KBM-7 (cell line): ENCODE data around the gene SH3BGR.

Experiments
- DNase-seq: peaks from one replicate; pipeline ENCODE4 v3.0.0-alpha.2; 2015
- in situ Hi-C: fragments of 300-500 bp; cut with MboI; formaldehyde crosslinking; loops from 2 replicates; pipeline ENCODE4 v1.14.3; 2020; ENCODE audit warnings: low sequenced_read_pairs, low pct_unique_long_range_greater_than_20kb, mixed read lengths

SH3BGR gene

DNA sequence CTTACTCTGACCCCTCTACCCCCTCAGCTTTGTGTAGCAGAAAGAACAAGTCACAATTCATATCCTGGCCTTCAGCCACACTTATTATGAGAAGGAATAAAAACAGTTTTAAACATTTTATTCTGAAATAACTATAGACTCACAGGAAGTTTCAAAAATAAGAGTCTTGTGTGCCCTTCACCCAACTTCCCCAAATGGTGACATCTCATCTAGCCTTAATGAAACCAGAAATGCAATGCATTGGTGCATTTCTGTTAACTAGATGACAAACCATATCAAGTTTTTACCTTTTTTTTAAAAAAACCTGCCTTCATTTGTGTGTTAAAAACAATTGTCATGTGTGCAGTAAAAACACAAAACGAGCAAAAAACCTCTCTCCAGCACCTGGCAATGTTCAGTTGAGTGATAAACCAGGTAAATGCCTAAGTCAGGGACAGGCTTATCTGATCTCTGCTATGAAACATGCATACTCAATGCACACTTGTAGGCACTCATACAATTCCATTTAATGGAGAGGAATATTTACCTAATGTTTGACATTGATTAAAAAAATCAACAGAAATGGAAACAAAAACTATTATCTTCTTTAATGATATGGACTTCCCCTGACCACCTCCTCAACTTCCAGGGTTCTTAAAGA lies 51.5 kb downstream of the SH3BGR start:
- DNase-seq, result no peak
- in situ Hi-C loops, result loop anchor here (25.0 kb wide), 1 partner anchor 209 kb away; no protein-coding TSS in a partner anchor

DNA sequence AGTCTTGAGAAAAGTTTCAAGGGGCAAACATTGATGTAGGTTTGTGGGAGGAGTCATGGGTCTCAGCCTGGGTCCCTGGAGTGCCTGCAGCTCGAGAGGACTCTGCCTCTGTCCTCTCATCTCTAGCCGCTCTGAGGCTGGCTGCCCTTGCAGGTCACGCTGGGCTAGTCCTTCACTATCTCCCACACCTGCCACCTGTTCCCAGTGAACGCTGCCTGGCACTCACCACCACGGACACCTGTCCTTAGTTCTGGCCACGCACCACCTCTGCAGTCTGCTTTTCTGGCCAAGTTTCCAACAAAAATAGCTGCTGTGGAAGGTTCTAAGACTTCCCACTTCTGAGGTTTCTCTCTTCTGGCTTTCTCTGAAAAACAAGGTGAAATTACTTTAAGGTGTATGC lies 52.5 kb downstream of the SH3BGR start:
- in situ Hi-C loops, result loop anchor here (25.0 kb wide), 1 partner anchor 208 kb away; no protein-coding TSS in a partner anchor

DNA sequence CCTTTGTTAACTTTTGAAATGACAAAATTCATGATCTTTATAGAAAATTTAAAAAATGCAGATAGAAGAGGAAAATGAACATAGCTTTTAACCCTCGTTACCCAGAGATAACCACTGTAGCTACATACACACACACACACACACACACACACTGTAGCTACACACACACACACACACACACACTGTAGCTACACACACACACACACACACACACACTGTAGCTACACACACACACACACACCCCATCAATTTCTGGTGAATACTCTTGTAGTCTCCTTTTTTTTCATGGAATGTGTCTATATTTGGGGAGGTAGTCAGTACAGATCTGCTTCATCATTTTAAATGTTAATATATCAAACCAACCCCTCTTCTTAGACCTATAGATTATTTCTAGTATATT lies 58.5 kb downstream of the SH3BGR start:
- in situ Hi-C loops, result loop anchor here (25.0 kb wide), 1 partner anchor 202 kb away; no protein-coding TSS in a partner anchor

More for the DNA sequence above, 52.5 kb downstream of the SH3BGR start:
- DNase-seq, result no peak

DNA sequence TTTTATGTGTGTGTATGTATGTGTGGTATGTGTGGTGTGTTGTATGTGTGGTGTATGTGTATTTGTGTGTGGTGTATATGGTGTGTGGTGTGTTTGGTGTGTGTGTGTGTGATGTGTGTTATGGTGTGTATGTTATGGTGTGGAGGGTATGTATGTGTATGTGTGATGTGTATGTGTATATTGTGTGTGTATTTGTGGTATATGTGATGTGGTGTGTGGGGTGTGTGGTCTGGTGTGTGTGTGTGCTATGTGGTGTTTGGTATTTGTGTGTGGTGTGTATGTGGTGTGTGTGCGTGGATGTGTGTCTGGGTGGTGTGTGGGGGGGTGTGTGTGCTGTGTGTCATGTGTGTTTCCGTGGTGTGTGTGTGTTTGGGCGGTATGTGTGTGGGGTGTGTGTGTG lies 59.3 kb downstream of the SH3BGR start:
- in situ Hi-C loops, result loop anchor here (25.0 kb wide), 1 partner anchor 201 kb away; no protein-coding TSS in a partner anchor
- no peak for DNase-seq

More for the DNA sequence above, 58.5 kb downstream of the SH3BGR start:
- no peak for DNase-seq

DNA sequence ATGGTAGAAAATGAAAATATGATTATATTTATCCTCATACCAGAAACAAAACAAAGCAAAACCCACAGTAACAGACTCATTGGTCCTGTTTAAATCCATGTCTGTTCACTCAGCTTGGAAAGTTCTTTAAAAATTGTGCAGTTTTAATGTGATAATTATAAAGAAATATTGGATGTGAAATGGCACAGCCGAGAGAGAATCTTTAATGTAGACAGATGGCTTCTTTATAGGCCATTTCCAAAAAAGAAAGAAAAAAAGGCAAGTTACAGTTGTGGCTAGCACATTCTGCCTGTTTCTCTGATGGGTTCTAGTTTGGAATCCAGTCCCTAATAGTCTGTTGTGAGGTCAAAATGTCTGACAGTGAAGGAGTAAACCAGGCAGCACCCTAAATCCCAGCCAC lies 62.0 kb downstream of the SH3BGR start:
- in situ Hi-C loops, result loop anchor here (25.0 kb wide), 1 partner anchor 199 kb away; no protein-coding TSS in a partner anchor

DNA sequence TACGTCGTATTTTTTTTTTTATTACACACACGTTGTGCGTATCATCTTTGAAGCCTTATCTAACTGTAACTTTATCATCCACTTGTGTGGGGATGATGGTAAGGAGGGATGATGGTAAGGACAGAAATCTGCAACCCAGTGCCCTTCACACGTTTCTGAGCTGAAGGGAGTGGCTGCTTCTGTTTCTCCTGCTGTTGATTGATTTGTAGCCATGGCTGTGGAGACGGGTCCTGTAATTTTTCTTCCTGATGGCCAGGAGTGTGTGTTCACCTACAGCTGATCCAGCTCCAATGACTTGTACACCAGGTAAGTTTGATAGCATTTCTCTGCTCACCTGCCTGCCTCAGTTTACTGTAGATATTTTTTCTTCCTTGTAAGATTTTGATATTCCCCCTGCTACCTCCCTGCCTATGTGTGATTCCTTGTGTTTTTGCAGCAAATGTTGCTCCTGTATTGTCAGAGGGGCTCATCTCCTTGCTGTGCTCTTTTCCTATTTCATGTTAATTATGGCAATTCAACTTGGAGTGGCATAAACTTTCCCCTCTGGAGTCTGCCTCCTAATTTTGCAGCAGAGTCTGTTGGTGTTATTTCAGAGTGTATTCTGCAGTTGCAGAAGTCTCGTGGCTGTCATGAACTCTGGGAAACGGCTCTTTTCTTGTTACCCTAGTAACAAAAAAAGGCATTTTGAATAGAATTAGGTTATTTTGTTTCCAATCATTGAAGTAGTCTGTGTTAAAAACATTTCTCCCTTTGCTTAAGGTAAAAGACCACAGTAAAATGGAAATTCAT lies 64.1 kb downstream of the SH3BGR start:
- in situ Hi-C loops, result loop anchor here (25.0 kb wide), 1 partner anchor 196 kb away; no protein-coding TSS in a partner anchor

More for the DNA sequence above, 62.0 kb downstream of the SH3BGR start:
- DNase-seq, result no peak

DNA sequence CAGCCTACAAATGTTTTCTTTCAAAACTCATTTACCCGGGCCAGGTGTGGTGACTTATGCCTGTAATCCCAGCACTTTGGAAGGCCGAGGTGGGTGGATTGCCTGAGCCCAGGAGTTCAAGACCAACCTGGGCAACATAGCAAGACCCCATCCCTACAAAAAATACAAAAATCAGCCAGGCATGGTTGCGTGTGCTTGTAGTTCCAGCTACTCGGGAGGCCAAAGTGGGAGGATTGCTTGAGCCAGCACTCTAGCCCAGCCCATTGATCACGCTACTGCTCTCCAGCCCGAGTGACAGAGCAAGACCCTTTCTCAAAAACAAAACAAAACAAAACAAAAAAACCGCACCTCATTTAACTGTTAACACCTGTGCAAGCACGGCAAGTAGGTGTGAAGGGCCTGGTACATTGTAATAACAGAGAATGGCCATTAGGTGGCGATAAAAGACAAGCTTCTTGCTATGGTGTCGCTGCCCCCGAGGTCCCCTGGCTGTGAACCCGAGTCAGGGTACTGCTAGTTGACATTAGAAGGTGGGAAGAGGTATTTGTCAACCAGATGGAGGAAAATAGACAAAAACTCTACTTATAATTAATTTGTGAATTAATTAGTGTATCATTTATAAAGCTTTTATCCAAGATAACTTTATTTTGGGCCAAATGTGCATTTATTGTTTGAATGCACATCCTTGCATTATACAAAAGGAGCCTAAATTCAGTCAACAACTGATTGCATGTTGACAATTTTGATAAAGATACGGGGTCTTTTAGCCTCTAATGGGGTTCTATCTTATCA lies 66.5 kb downstream of the SH3BGR start:
- in situ Hi-C loops, result loop anchor here (25.0 kb wide), 1 partner anchor 194 kb away; no protein-coding TSS in a partner anchor

More for the DNA sequence above, 64.1 kb downstream of the SH3BGR start:
- no peak for DNase-seq

DNA sequence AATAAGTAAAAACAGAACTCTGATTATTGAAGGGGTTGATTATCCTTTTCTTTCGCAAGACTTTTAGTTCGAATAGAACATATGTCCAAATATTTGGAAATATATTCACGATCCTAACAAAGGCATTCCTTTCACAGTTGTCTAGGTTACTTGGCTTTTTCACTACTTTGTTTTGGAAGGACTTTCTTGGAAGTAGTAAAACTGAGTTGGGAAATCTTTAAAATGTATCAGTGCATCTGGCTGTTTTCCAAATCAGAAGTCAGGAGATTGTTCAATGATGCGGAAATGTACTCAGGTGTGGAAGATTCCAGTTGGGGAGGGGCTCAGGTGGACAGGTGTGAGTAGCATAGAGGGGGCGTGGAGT lies 67.1 kb downstream of the SH3BGR start:
- no peak for DNase-seq
- in situ Hi-C loops, result loop anchor here (25.0 kb wide), 1 partner anchor 193 kb away; no protein-coding TSS in a partner anchor

More for the DNA sequence above, 66.5 kb downstream of the SH3BGR start:
- peak; percentile 65 for DNase-seq

DNA sequence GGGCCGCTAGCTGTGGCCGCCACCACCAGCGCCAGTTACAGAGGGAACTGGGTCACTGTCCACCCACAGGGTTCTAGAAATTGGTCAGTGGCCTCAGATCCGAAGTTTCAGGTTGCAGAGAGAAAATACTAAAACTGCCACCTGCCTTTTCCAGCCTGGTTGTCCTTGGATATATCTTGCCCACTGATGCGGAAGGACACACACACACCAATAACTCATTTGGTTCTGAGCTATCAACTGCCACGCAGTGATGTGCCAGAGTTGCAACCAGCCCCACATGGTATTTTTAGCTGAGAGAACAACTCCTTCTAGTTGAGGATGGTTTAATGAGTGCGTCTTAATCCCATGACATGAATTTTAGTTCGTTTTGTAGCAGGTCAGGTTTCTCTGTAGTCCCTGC lies 68.1 kb downstream of the SH3BGR start:
- in situ Hi-C loops, result loop anchor here (25.0 kb wide), 1 partner anchor 192 kb away; no protein-coding TSS in a partner anchor
- no peak for DNase-seq

DNA sequence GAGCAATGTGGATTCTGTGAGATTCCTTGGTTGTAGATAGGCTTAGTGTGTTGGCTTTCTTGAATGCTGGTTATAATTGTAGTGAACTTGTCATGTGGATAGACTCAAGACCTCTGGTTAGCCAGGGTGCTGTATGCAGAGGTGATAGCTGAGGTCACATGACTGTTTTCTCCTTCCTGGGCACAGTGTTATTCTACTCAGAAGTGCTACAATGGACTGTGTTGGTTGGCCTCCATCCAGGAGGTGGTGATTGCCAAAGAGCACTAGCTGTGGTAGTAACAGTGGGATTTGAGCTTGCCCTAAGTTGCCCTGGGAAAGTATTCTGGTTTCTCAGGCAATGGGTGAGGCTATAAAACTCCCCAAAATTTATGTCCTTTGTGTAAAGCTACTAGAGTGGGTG lies 71.6 kb downstream of the SH3BGR start:
- in situ Hi-C loops, result loop anchor here (25.0 kb wide), 1 partner anchor 189 kb away; no protein-coding TSS in a partner anchor
- DNase-seq, result no peak

DNA sequence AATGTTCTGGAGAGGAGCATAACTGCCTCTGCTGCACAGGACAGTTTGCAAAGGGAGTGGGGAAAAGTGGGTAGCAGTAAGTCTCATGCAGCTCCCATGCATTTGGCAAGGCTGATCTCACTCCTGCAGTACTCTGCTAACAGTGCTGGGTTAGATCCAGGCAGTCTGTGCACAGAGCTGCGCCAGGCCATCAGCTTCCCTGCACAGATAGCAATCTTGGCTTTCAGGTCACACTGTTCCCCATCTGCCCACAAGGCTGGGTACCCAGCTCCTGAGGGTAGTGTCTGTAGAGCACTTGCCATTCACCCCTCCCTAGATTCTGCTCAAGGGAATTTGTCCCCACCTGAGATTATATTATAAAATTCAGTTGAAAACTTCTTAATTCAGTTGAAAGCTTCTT lies 72.1 kb downstream of the SH3BGR start:
- in situ Hi-C loops, result loop anchor here (25.0 kb wide), 1 partner anchor 188 kb away; no protein-coding TSS in a partner anchor
- no peak for DNase-seq

DNA sequence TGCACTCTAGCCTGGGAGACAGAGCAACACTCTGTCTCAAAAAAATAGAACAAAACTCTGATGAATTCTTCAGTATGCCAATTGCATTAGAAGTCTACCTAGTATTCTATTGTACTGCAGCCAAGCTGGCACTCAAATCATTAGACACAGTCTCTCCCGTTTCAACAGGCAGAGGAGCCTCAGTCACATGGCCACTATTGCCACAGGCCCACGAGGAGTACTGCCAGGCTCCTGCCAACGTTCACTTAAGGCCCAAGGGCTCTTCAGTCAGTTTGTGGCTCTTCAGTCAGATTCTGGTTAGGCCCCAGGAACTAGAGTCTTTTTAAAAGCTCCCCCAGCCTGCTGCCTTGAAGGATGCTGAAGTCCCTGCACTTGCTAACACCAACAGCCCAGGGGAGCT lies 73.4 kb downstream of the SH3BGR start:
- no peak for DNase-seq
- in situ Hi-C loops, result no loop called here

DNA sequence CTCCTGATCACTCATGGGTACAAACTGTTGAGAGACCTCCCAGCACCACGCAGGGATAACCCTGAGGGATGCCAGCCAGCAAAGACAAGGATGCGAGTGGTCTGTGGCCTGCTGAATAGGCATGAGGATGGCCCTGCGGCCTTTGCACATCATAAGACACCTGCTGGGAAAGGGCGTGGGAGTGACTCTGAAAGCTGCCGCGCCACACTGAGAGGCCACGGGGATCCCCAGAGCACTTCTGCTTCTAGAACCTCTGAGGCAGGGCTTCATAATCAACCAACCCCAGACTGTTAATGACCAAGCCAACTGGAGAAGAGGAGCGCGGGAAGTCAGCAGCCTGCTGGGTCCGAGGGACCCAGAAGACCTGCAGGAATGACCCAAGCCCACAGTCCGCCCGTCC lies 73.8 kb downstream of the SH3BGR start:
- in situ Hi-C loops, result no loop called here
- no peak for DNase-seq

DNA sequence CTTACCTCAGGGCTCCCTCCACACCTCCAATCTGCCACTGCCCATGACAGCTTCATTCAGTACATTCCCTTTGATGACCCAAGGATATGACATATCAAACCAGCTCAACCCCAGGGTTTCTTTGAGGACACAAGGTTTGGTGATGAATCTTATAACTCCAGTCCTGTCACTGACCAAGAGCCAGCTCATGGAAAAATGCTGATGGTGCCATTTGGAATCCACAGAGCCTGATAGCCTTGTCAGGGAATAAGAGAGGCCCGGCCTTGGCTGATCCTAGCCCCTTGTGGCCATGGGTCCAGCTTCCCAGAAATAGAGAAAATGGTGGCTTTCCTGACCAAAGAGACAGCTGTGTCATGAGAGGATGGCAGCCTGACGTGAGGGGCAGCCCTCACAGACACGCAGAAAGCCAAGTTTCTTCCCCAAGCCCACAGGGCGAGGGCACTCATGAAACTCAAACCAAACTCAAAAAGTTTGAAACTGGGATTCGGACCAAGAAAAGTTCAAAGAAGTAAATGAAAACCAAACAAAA lies 75.4 kb downstream of the SH3BGR start:
- no peak for DNase-seq
- in situ Hi-C loops, result no loop called here

DNA sequence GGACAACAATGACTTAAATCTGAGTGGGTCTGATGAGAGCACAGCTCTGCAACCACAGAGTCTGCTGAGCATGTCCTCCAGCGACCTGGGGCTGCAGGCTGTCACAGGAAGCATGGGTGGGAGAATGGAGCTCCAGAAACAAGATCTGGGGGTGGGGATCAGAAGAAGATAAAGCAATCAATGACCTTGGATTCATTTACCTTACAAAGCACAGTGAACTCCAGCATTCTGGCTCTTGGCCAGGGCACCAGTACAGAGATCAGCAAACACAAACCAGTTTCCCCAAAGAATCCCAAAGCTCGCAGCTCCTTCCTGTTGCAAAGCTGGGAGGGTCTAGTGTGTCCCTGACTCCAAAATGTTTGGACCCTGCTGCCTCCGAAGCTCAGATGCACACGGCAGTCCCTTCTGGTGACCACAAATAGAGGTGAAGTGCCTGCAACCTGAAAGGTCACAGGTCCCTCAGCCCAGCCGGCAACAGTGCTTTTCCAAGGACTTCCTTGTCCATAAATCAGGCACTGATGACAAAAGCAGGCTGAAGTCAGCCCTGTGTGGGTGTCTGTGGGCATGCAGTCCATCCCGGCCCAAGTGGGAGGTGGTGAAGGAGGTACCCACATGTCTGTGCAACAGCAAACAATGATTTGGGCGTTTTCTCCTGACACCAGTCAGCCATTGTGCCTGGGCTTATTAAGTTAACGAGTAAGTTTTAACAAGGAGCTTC lies 76.1 kb downstream of the SH3BGR start:
- no peak for DNase-seq
- in situ Hi-C loops, result no loop called here

DNA sequence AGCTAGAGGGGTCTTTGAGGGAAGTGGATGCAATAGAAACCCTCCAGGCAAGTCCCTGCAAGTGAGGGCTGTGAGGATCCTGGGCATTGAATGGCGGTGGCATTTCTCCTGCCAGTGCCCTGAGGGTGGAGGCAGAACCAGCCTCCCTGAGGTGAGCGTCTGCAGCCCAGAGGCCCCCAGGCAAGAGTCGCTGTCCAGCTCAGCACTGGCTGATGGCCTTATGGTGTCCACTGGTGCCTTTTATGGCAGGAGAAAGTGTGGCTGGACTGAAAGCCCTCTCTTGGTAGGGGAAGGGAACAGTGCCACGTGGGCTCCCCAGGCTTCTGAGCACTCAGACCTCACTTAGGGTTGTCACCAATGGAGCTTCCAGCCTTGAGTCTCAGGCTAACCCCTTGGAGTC lies 77.3 kb downstream of the SH3BGR start:
- in situ Hi-C loops, result no loop called here
- DNase-seq, result no peak

DNA sequence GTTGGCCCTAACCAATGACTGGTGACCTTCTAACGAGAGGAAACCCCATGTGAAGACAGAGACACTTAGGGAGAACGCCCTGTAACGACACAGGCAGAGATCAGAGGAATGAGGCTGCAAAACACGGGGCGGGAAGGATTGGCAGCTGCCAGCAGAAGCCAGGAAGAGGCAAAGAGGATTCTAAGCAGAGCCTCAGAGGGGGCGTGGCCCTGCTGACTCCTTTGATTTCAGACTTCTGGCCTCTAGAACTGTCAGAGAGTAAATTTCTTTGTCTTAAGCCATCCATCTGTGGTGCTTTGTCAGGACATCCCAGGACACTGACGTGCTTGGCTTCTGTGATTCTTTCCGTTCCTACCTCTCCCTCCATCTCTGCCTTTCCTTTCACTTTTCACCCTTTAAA lies 79.3 kb downstream of the SH3BGR start:
- in situ Hi-C loops, result no loop called here
- no peak for DNase-seq

DNA sequence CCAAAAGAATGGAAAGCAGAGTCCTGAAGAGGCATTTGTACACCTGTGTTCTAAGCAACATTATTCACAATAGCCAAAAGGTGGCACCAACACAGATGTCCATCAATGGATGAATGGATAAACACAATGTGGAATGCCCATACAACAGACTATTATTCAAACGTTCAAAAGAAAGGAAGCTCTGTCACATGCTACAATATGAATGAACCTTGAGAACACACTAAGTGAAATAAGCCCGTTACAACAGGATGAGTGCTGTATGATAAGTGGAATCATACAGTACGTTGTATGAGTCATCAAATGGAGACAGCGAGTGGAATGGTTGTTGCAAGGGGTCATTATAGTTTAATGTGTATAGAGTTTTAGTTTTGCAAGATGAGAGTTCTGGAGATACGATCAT lies 80.1 kb downstream of the SH3BGR start:
- in situ Hi-C loops, result no loop called here
- no peak for DNase-seq
